Erythroblast (primary cell): ENCODE measurements around the gene INTS13.

Source experiments
- DNase-seq, 2 experiments: peaks; one replicate each; lab custom pipeline; 2025; lab: John Stamatoyannopoulos, UW
- GATA1 ChIP-seq: IDR thresholded peaks from 2 replicates; pipeline ENCODE4 v1.6.1; 2011; ENCODE audit warnings: low read depth, mild to moderate bottlenecking, control low read depth, low read length, moderate library complexity
- POLR2A ChIP-seq: IDR thresholded peaks from 2 replicates; pipeline ENCODE4 v1.6.1; 2011; ENCODE audit warnings: mild to moderate bottlenecking, low read length

INTS13 gene

GRCh38 chr12:26940516-26941214 lies 2.9 kb upstream of the INTS13 start:
- TF ChIP-seq GATA1 (no peak), POLR2A (peak; percentile 51)
- DNase-seq = peak; percentile 78 to 83

GRCh38 chr12:26939953-26940352 lies 2.2 kb upstream of the INTS13 start:
- DNase-seq = peak; percentile 39 to 53
- no peak for TF ChIP-seq GATA1
- TF ChIP-seq POLR2A = no peak

- TF ChIP-seq POLR2A (no peak), GATA1 (no peak)
- DNase-seq = peak; percentile 54 to 65
Measured at GRCh38 chr12:26939192-26939832, 1.5 kb upstream of the INTS13 start.

- TF ChIP-seq POLR2A (peak; percentile 71), GATA1 (no peak)
- no peak for DNase-seq
Measured at GRCh38 chr12:26938701-26939062, 901 bp upstream of the INTS13 start.

- TF ChIP-seq GATA1 = no peak
- TF ChIP-seq POLR2A = no peak
- DNase-seq = no peak
Measured at GRCh38 chr12:26937443-26937862, 328 bp downstream of the INTS13 start.

- TF ChIP-seq POLR2A (no peak), GATA1 (no peak)
- peak; percentile 46 to 55 for DNase-seq
Measured at GRCh38 chr12:26936559-26937442, 980 bp downstream of the INTS13 start.

GRCh38 chr12:26935636-26936378 lies 2.0 kb downstream of the INTS13 start:
- TF ChIP-seq POLR2A = no peak
- no peak for TF ChIP-seq GATA1
- DNase-seq = peak; percentile 10 to 23

- TF ChIP-seq GATA1 = no peak
- no peak for TF ChIP-seq POLR2A
- no peak for DNase-seq
Measured at GRCh38 chr12:26929590-26929989, 8.2 kb downstream of the INTS13 start.

- TF ChIP-seq POLR2A = no peak
- no peak for TF ChIP-seq GATA1
- no peak for DNase-seq
Measured at GRCh38 chr12:26928661-26929060, 9.1 kb downstream of the INTS13 start.

GRCh38 chr12:26921886-26922285 lies 15.9 kb downstream of the INTS13 start:
- DNase-seq = no peak
- no peak for TF ChIP-seq POLR2A
- no peak for TF ChIP-seq GATA1

- no peak for DNase-seq
- TF ChIP-seq GATA1 (no peak), POLR2A (no peak)
Measured at GRCh38 chr12:26919216-26919555, 18.6 kb downstream of the INTS13 start.

GRCh38 chr12:26918321-26919215 lies 19.2 kb downstream of the INTS13 start:
- no peak for DNase-seq

GRCh38 chr12:26906704-26907103 lies 31.1 kb downstream of the INTS13 start:
- DNase-seq = no peak
- TF ChIP-seq GATA1 = no peak
- TF ChIP-seq POLR2A = no peak

More at GRCh38 chr12:26918321-26919215, 19.2 kb downstream of the INTS13 start:
- TF ChIP-seq GATA1 (no peak), POLR2A (no peak)
